ENCODE data around the gene GLI2.

The GLI2 gene

GRCh38 chr2:120731175-120731574, 4.5 kb upstream of the GLI2 start:
- TF ChIP-seq CTCF (IDR thresholded peaks at IDR 0.05; ENCODE audit: extremely low read depth, missing control alignments), result no peak
- no peak for DNase-seq (ENCODE audit: low spot score)

- TF ChIP-seq CTCF (IDR thresholded peaks at IDR 0.05; ENCODE audit: extremely low read depth, missing control alignments), result no peak
- DNase-seq (ENCODE audit: low spot score), result no peak
Measured at GRCh38 chr2:120732506-120733237, 3.0 kb upstream of the GLI2 start.

- no peak for DNase-seq (ENCODE audit: low spot score)
- no peak for TF ChIP-seq CTCF (IDR thresholded peaks at IDR 0.05; ENCODE audit: extremely low read depth, missing control alignments)
Measured at GRCh38 chr2:120733238-120733932, 2.3 kb upstream of the GLI2 start.

- DNase-seq (ENCODE audit: low spot score), result no peak
- TF ChIP-seq CTCF (IDR thresholded peaks at IDR 0.05; ENCODE audit: extremely low read depth, missing control alignments), result no peak
Measured at GRCh38 chr2:120734930-120735651, 577 bp upstream of the GLI2 start.

GRCh38 chr2:120736202-120736623, 545 bp downstream of the GLI2 start:
- no peak for DNase-seq (ENCODE audit: low spot score)
- TF ChIP-seq CTCF (IDR thresholded peaks at IDR 0.05; ENCODE audit: extremely low read depth, missing control alignments), result no peak

- no peak for DNase-seq (ENCODE audit: low spot score)
- TF ChIP-seq CTCF (IDR thresholded peaks at IDR 0.05; ENCODE audit: extremely low read depth, missing control alignments), result no peak
Measured at GRCh38 chr2:120736624-120737339, 1.1 kb downstream of the GLI2 start.
